Hypothalamus (tissue), 51 donors: ENCODE data around the gene CACNA1D.
A peak's percentile ranks its signal among the peaks of the same experiment; 100 is the strongest.

ENCODE experiments used
- DNase-seq, 51 donors: peaks; one replicate each; lab custom pipeline; 2025; lab: John Stamatoyannopoulos, UW

Gene CACNA1D

GRCh38 chr3:53833053-53833645 lies 338.7 kb downstream of the CACNA1D start:
- DNase-seq: no peak

- DNase-seq: no peak
These were observed 339.3 kb downstream of the CACNA1D start for GRCh38 chr3:53833700-53834099.

- DNase-seq: no peak
These were observed 340.2 kb downstream of the CACNA1D start for GRCh38 chr3:53834429-53835095.

GRCh38 chr3:53835257-53835656 lies 340.8 kb downstream of the CACNA1D start:
- no peak for DNase-seq

- no peak for DNase-seq
These were observed 341.9 kb downstream of the CACNA1D start for GRCh38 chr3:53836084-53836872.

GRCh38 chr3:53837331-53837730 lies 342.9 kb downstream of the CACNA1D start:
- DNase-seq: no peak

DNA sequence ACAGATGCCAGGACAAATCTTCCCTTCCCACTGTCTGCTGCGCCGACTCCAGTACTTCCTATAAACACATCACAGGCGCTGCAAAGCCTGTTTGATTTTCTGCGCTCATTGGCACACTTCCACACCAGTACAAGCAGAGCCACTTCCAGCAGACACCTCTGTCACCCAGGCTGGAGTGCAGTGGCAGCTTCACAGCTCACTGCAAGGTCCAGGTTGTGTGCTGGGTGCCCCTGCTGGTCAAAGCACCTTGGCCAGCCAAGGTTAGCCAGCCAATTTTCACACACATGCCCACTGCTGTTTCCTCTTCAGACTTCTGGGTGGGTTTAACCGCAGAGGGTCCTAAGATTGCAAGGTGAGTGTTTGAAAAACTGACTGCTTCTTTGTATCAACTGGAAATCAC lies 346.9 kb downstream of the CACNA1D start:
- no peak for DNase-seq

GRCh38 chr3:53842436-53843194 lies 348.2 kb downstream of the CACNA1D start:
- DNase-seq: peak in 48 of 51 donors; percentile 17 to 92 (median 71)

- peak in 2 of 51 donors; percentile 26 to 44 for DNase-seq
These were observed 349.1 kb downstream of the CACNA1D start for GRCh38 chr3:53843195-53844177.

DNA sequence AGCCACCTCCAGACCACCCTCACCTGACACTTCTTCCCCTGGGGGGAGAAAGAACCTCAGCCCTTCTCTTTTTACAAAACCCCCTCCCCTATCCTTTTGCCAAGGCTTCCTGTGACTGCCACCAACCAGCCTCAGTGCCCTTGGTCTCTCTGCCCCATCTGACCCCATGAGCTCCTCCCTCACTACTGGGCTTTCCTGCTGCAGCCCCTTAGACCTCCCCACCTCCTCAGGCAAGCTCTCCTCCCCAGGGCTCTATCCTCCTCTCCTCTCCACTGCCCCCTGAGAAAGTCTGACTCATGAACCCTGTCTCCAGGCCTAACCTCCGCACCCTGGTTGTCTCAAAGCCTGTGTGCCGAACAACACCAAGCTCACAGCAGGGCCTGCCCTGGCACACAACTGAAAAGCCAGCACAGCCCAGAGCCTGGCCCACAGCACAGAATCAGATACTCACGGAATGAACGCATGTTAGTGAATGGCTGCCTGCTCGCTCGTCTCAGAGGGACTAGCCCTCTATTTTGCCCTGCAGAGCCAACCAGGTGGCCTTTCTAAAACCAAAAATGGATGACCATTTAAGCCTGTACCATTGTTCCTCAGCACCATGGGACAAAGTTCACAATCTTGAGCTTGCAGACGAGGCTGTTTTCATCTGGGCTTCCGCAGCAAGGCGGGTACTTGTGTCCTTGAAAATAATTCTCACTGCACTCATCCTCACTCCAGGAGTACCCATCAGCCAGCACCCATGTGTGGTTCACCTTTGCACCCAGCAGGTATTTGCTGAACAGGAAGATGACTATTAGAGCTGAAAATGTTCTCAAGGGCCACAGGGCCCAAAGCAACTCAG lies 350.1 kb downstream of the CACNA1D start:
- peak in 23 of 51 donors; percentile 8 to 53 (median 28) for DNase-seq

DNA sequence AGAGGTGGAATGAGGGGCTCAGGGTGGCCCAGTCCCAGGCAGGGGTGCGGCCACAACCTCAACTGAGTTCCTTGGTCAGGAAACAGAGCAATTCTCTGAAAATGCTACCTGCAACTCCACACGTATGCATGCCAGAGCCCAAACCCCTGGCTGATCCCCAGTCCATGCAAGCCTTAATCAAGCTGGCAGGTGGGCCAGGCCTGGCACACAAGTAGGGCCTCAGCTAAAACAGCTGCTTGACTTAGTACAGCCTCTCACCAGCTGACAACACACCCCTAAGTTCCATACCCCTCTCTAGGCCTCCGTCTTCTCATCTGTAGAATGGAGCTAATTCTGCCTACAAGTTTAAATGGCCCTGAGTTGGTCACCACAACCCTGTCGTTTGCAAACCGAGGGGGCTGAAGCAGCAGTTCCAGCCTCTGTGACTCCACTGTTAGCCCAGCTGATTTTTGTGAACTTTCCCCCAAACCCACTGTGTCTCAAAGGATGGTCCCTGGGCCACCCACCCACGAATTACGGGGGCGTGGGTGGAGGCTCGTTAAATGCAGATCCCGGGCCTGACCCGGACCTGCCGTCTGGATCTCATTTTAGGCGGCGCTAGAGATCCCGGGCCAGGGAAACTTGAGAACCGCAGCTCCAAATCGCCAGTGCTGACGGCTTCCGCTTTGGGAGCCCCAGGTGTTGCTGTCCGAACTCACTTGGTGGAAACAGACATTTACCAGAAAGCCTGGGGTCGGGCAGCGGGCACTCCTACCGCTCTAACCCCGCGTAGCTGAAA lies 350.9 kb downstream of the CACNA1D start:
- DNase-seq: peak in 25 of 51 donors; percentile 13 to 63 (median 39)

DNA sequence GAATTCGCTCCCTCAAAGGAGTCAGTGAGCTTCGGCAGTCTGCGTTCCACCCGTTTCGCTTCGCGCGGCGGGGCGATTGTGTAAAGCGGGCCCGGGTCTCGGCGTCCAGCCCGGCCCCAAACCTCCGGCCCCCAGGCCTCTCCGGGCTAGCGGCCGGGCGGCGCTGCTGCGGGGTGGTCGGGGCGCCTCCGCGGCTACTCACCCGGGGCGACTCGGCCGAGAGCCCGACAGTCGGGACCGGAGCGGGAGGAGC lies 351.4 kb downstream of the CACNA1D start:
- DNase-seq: peak in 3 of 51 donors; percentile 45 to 50 (median 47)

GRCh38 chr3:53846134-53846850 lies 351.9 kb downstream of the CACNA1D start, which contains the start of the genes CHDH and IL17RB:
TSS of gene CHDH (minus strand) at chr3:53846419. CDS start at chr3:53824008, 22,411 bp downstream.
TSS of gene IL17RB (plus strand) at chr3:53846568. CDS start at chr3:53846589, 21 bp downstream.
- DNase-seq: peak in 47 of 51 donors; percentile 8 to 86 (median 68)

DNA sequence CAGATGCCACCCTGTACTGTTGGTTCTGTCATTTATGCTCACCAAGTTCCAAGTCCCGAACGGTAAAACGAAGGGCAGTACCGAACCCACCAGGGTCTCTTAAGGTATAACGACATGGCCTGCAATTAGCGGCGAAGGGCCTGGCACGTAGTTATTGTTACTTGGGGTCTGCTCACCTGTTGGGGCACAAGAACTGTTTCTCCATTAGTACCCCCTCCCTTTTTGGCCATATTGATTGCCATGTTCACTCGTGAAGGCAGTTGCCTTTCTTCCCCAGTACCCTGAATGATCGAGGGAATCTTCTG lies 352.4 kb downstream of the CACNA1D start:
- DNase-seq: no peak

DNA sequence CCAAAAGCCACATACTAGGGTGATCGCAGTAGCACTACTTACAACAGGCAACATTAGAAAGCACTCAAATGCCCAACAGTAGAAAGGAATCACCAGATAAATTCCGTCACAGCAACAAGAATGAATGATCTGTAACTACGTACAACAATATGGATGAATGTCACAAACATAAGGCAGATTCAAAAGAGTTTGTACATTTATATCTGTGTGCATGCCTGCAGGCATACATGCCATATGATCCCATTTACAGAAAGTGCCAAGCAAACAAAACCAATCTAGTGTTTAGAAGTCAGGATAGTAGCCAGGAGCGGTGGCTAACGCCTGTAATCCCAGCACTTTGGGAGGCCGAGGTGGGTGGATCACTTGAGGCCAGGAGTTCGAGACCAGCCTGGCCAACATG lies 355.5 kb downstream of the CACNA1D start:
- DNase-seq: no peak

DNA sequence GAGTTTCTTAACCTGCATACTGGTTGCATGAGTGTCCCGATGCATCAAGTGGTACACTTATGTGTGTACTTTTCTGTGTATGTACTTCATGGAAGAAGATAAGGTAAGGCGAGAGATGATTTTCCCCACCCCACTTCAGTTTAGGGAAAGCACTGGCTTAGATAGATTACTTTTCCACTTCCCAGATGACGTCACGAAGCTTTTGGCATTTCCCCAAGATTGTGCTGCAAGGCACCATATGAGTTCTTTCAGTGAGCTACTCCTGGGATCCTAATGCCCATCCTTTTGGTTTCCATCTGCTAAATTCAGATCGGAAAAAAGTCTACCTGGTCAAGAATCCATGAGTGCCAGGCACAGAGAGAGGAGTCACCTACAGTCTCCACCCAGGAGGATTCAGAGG lies 356.5 kb downstream of the CACNA1D start:
- no peak for DNase-seq

- DNase-seq: no peak
These were observed 362.6 kb downstream of the CACNA1D start for GRCh38 chr3:53856964-53857363.
